HepG2 (cell line): ENCODE results near the gene ADSS1. TPM values are rescaled to one million over a fixed set of nuclear protein-coding genes. Genes with fewer than 3 reads are reported as not detected.

Experiments
- ATAC-seq: fragments of 200-7000 bp; cut with Tn5 transposase; 3 replicates; pipeline ENCODE4 v1.9.1; 2020; ENCODE audit warnings: mild to moderate bottlenecking, moderate library complexity
- BruUV-seq: library from RNA; stranded (reverse); fragments of 400-500 nt; replicated peaks from 2 replicates; lab custom pipeline; 2021; lab: Mats Ljungman, UMichigan
- CTCF ChIA-PET: fragments of 300-600 bp; formaldehyde crosslinking; extraction: SDS; loops from one replicate; lab custom pipeline; 2021; ENCODE audit warnings: low total read pairs, inconsistent platforms, low intra/inter-chr PET ratio; lab: Yijun Ruan, JAX
- POLR2A ChIA-PET: fragments of 350-600 bp; sonication (Branson Sonifier 250); formaldehyde crosslinking; loops from one replicate; lab custom pipeline; 2020; ENCODE audit warnings: antibody characterized with exemption, inconsistent platforms; lab: Yijun Ruan, JAX
- DNase-seq: peaks from one replicate; pipeline ENCODE4 v3.0.0-alpha.2; 2015; ENCODE audit warnings: low spot score
- FAIRE-seq: peaks from 3 replicates; lab custom pipeline; 2011; peaks lifted over from hg19 to GRCh38; lab: Jason Lieb, UNC
- H2AFZ ChIP-seq: one replicate; pipeline ENCODE4 v1.6.1; 2011; ENCODE audit warnings: low read length, inconsistent platforms
- H3K27ac ChIP-seq: fragments of 300-600 bp; 3 replicates; pipeline ENCODE4 v1.8.0; 2011; ENCODE audit warnings: mixed run types, mild to moderate bottlenecking, mixed read lengths, low read length, inconsistent platforms; ENCODE audit not compliant: insufficient read depth; ENCODE audit errors: extremely low read length
- H3K27me3 ChIP-seq, 2 experiments: fragments of 200-600 bp in 1 of 2; 2 replicates in 1 of 2; 3 replicates in 1 of 2; pipeline versions ENCODE4 v1.6.0 to v1.8.0; 2011; ENCODE audit warnings: low read length in 2 of 2, mild to moderate bottlenecking in 2 of 2, moderate library complexity in 2 of 2, inconsistent platforms in 1 of 2; ENCODE audit not compliant: insufficient read depth in 2 of 2, control insufficient read depth in 1 of 2
- H3K36me3 ChIP-seq, 2 experiments: fragments of 200-600 bp in 1 of 2; replicated peaks in 1 of 2; 2 replicates in 1 of 2; 3 replicates in 1 of 2; pipeline versions ENCODE4 v1.5.1 to v1.8.0; 2011; ENCODE audit warnings: low read length in 2 of 2, inconsistent platforms in 1 of 2; ENCODE audit not compliant: insufficient read depth in 2 of 2, control insufficient read depth in 1 of 2
- H3K4me1 ChIP-seq: 2 replicates; pipeline ENCODE4 v1.5.1; 2012; ENCODE audit warnings: low read length, inconsistent platforms; ENCODE audit not compliant: insufficient read depth
- H3K4me2 ChIP-seq: 2 replicates; pipeline ENCODE4 v1.6.0; 2011; ENCODE audit warnings: low read depth, low read length, inconsistent platforms
- H3K4me3 ChIP-seq, 3 experiments: fragments of 200-600 bp in 1 of 3; sonication (generic), shearing (Covaris generic) in 1 of 3; replicated peaks in 1 of 3; 2 replicates each; pipeline ENCODE4 v1.5.1; 2011 to 2016; ENCODE audit warnings: low read length in 3 of 3, inconsistent platforms in 2 of 3, low read depth in 2 of 3, mild to moderate bottlenecking in 2 of 3, control low read depth in 1 of 3, mixed read lengths in 1 of 3; ENCODE audit not compliant: insufficient read depth in 1 of 3
- H3K79me2 ChIP-seq: one replicate; pipeline ENCODE4 v1.6.1; 2011; ENCODE audit warnings: low read length, inconsistent platforms; ENCODE audit not compliant: insufficient read depth
- H3K9ac ChIP-seq: 2 replicates; pipeline ENCODE4 v1.6.0; 2011; ENCODE audit warnings: mild to moderate bottlenecking, low read depth, low read length, inconsistent platforms; ENCODE audit not compliant: insufficient read depth
- H3K9me3 ChIP-seq: 2 replicates; pipeline ENCODE4 v1.5.1; 2012; ENCODE audit warnings: mild to moderate bottlenecking, low read length
- H4K20me1 ChIP-seq: 2 replicates; pipeline ENCODE4 v1.6.0; 2011; ENCODE audit warnings: inconsistent platforms, mild to moderate bottlenecking, low read length, moderate library complexity; ENCODE audit not compliant: insufficient read depth
- AGO2 ChIP-seq: fragments of 200-400 bp; formaldehyde crosslinking; optimal IDR thresholded peaks from 2 replicates; pipeline ENCODE3; 2017; ENCODE audit warnings: mild to moderate bottlenecking, low read depth, low read length, moderate library complexity
- CENPX ChIP-seq: sonication (generic); formaldehyde crosslinking; IDR thresholded peaks from 2 replicates; pipeline ENCODE4 v1.9.0; 2021; ENCODE audit warnings: mild to moderate bottlenecking, missing genetic modification reagents, moderate library complexity
- KLF9 ChIP-seq: IDR thresholded peaks from 2 replicates; pipeline ENCODE4 v1.6.1; 2016; ENCODE audit warnings: low read depth
- LCORL ChIP-seq, 2 experiments: fragments of 450-650 bp in 1 of 2; sonication (generic) in 1 of 2; formaldehyde crosslinking in 1 of 2; IDR thresholded peaks; 2 replicates each; pipeline versions ENCODE4 v1.5.0 to v1.6.1; 2017 to 2020; ENCODE audit warnings: antibody characterized with exemption in 1 of 2, missing genetic modification reagents in 1 of 2
- MAF1 ChIP-seq: sonication (generic); formaldehyde crosslinking; IDR thresholded peaks from 2 replicates; pipeline ENCODE4 v1.5.0; 2020; ENCODE audit warnings: missing genetic modification reagents, borderline replicate concordance
- NCOR1 ChIP-seq: fragments of 200-600 bp; sonication (generic); IDR thresholded peaks from 2 replicates; pipeline ENCODE4 v1.7.0; 2017; ENCODE audit warnings: antibody characterized with exemption, low read length, borderline replicate concordance
- RBFOX2 ChIP-seq: fragments of 200-400 bp; formaldehyde crosslinking; IDR thresholded peaks from 2 replicates; pipeline ENCODE4 v1.6.1; 2017; ENCODE audit warnings: low read depth, mild to moderate bottlenecking, low read length
- RCOR2 ChIP-seq: IDR thresholded peaks from 2 replicates; pipeline ENCODE4 v1.6.1; 2016; ENCODE audit warnings: missing biosample characterization, missing genetic modification reagents
- RFX5 ChIP-seq: IDR thresholded peaks from 2 replicates; pipeline ENCODE4 v1.6.1; 2011; ENCODE audit warnings: low read depth, low read length, improper control_type of control experiment
- RNF2 ChIP-seq: fragments of 450-650 bp; conservative IDR thresholded peaks from 2 replicates; pipeline ENCODE4 v1.6.1; 2016; ENCODE audit warnings: low read depth
- SMC3 ChIP-seq: IDR thresholded peaks from 2 replicates; pipeline ENCODE4 v1.6.1; 2011; ENCODE audit warnings: low read length, improper control_type of control experiment
- SMYD3 ChIP-seq: sonication (generic); formaldehyde crosslinking; IDR thresholded peaks from 2 replicates; pipeline ENCODE4 v1.8.1; 2023; ENCODE audit warnings: mild to moderate bottlenecking, missing genetic modification reagents
- TMF1 ChIP-seq: sonication (generic); formaldehyde crosslinking; IDR thresholded peaks from 2 replicates; pipeline ENCODE4 v1.8.1; 2022; ENCODE audit warnings: low read depth, missing genetic modification reagents
- ZNF777 ChIP-seq: sonication (generic); formaldehyde crosslinking; IDR thresholded peaks from 2 replicates; pipeline ENCODE4 v1.4.0; 2020; ENCODE audit warnings: missing genetic modification reagents
- WGBS: methylation state at CpG from one replicate; pipeline ENCODE4 v1.1.6; 2017; ENCODE audit warnings: low lambda C conversion rate; 5-methylcytosine and 5-hydroxymethylcytosine counted together
- in situ Hi-C: cut with HindIII; loops from 2 replicates; pipeline ENCODE4 v1.10.0; 2017; ENCODE audit warnings: low pct_unique_long_range_greater_than_20kb; ENCODE audit not compliant: extremely low pct_ligation_motif_present
- intact Hi-C: fragments of 100-400 bp; cut with micrococcal nuclease; formaldehyde crosslinking; loops from one replicate; pipeline ENCODE4 v1.10.0; 2022; ENCODE audit not compliant: unreplicated experiment
- polyA plus RNA-seq, 8 experiments: library from polyadenylated mRNA; depleted of rRNA in 3 of 8; stranded (reverse) in 7 of 8; unstranded in 1 of 8; fragments of >200 nt; fragmentation: Illumina TruSeq in 4 of 8; extraction: Trizol in 4 of 8; gene quantifications; 2 replicates each; pipeline versions ENCODE4 v1.2.1 to v1.2.3, GENCODE V29; 2011 to 2016; ENCODE audit warnings: low read depth in 4 of 8, missing spikeins in 1 of 8, mixed read lengths in 1 of 8; ENCODE audit not compliant: insufficient read depth in 1 of 8
- total RNA-seq, 5 experiments: library from RNA; depleted of rRNA; stranded (reverse); fragments of >200 nt; fragmentation: Illumina TruSeq; extraction: Trizol; gene quantifications; 2 replicates each; pipeline ENCODE4 v1.2.3, GENCODE V29; 2016; ENCODE audit warnings: low read depth in 1 of 5

ADSS1 gene
- total and polyA plus RNA-seq, 2 of the 13 experiments (the other 11 are each of a cell fraction or from before 2014, with no cell fraction given): 1.0 to 36.7 TPM

DNA sequence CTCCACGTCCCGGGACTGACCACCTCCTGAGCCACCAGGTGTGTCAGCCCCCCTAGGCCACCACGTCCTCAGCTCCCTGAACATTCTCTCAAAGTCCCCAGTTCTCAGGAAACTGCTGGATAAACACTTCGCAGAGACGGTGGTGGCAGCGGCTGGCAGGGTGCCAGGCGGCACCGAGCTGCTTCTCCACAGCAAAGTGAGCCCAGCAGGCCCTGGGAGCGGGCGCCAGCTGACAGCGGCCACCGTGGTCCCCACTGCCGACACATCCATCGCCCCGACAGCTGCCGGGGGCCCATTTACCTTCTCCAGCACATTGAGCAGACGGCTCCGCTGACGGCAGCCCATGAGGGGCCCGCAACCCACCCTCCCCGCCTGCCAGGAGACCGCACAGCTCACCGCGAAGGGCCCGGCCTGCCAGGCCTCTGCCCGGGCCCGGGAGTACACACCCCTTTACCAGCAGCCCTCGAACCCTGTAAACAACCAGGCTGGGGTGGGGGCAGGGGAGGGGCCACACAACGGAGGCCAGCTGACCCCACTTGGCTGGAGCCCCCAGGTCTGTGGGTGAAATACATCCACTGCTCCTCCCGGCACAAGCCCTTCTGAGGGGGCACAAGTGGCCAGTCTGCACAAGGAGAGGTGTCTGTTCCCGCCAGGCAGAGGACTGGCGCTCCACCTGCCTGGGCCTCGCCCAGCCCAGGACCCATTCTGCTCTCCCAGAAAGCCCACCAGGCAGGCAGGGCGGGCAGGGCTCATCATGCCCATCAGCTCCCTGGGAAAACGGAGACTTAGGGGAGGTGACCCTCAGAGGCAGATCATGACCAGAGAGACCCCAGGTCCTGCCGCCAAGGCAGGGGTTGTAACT, 61.0 kb downstream of the ADSS1 start:
- no TSS peak for BruUV-seq
- Histone ChIP-seq H2AFZ (no peak overlapping the region), H4K20me1 (0 out of 2 replicates have a peak, but pooled peaks cover 5% of the 10 kb centered on the region), H3K9ac (no peak overlapping the region), H3K27ac (no peak overlapping the region), H3K79me2 (peaks cover 2% of the 10 kb centered on the region), H3K9me3 (no peaks in the 10 kb centered on the region), H3K4me2 (no peak overlapping the region), H3K4me3 (no peak overlapping the region), H3K36me3 (peaks cover 13 to 16% of the 10 kb centered on the region in 2 experiments; a peak in 3 of 5 replicates), H3K4me1 (peaks cover 12% of the 10 kb centered on the region), H3K27me3 (no peaks in the 10 kb centered on the region)
- ChIA-PET CTCF (no interaction called here), POLR2A (no interaction called here)
- in situ Hi-C loops (no loop called here), intact Hi-C loops (no loop called here)
- no peak for ATAC-seq
- WGBS: 91% methylated on average over 6 of the region's 36 CpGs
- TF ChIP-seq RBFOX2 (0 out of 2 replicates have a peak, but pooled peaks have one; percentile 57), LCORL (IDR thresholded peaks at IDR 0.05) (peak; percentile 27; the same call in 1 of the 2 replicates), LCORL (CRISPR knock-in tag; IDR thresholded peaks at IDR 0.05) (no peak), RNF2 (no peak), AGO2 (peak; percentile 48), RFX5 (no peak), RCOR2 (CRISPR knock-in tag) (no peak)
- no peak for FAIRE-seq
- no peak for DNase-seq

GRCh38 chr14:104785708-104786080, 61.7 kb downstream of the ADSS1 start:
- Histone ChIP-seq H3K9me3 (no peaks in the 10 kb centered on the region), H3K4me1 (peaks cover 12% of the 10 kb centered on the region), H3K27ac (no peak overlapping the region), H3K4me3 (no peak overlapping the region), H2AFZ (no peak overlapping the region), H3K79me2 (peaks cover 2% of the 10 kb centered on the region), H3K27me3 (no peaks in the 10 kb centered on the region), H3K9ac (no peak overlapping the region), H3K36me3 (peaks cover 13 to 19% of the 10 kb centered on the region in 2 experiments; a peak in 3 of 5 replicates), H3K4me2 (no peak overlapping the region), H4K20me1 (0 out of 2 replicates have a peak, but pooled peaks cover 5% of the 10 kb centered on the region)
- TF ChIP-seq CENPX (CRISPR knock-in tag): no peak
- TF ChIP-seq MAF1 (CRISPR knock-in tag): no peak
- TF ChIP-seq ZNF777 (CRISPR knock-in tag): no peak
- TF ChIP-seq SMYD3 (CRISPR knock-in tag): no peak
- TF ChIP-seq KLF9 (CRISPR knock-in tag): no peak
- TF ChIP-seq SMC3: no peak
- TF ChIP-seq NCOR1: no peak
- no peak for TF ChIP-seq TMF1 (CRISPR knock-in tag)
- ChIA-PET CTCF (no interaction called here), POLR2A (no interaction called here)
- 100% methylated on average over 8 of the region's 13 CpGs for WGBS
- intact Hi-C loops: no loop called here
- no TSS peak for BruUV-seq
- in situ Hi-C loops: no loop called here
- DNase-seq (no peak), FAIRE-seq (no peak), ATAC-seq (no peak)
